Mesothelial cell of epicardium (in vitro differentiated cells): Measurements from ENCODE around the gene USP20. TPM values are rescaled to one million over a fixed set of nuclear protein-coding genes. Genes with fewer than 3 reads are reported as not detected.

Source experiments
- DNase-seq, 2 experiments: peaks; one replicate each; pipeline ENCODE4 v3.0.0; 2021; ENCODE audit warnings: low spot score in 2 of 2; ENCODE audit not compliant: unreplicated experiment in 2 of 2
- H3K27ac Mint-ChIP-seq: 2 replicates; pipeline ENCODE4 v1.8.0; 2021; ENCODE audit warnings: mixed read lengths
- H3K27me3 Mint-ChIP-seq: 2 replicates; pipeline ENCODE4 v1.8.0; 2021; ENCODE audit warnings: low read depth, mixed read lengths
- H3K36me3 Mint-ChIP-seq: 2 replicates; pipeline ENCODE4 v1.8.0; 2021; ENCODE audit warnings: mixed read lengths
- H3K4me1 Mint-ChIP-seq: 2 replicates; pipeline ENCODE4 v1.8.0; 2021; ENCODE audit warnings: mixed read lengths
- H3K4me3 Mint-ChIP-seq: 2 replicates; pipeline ENCODE4 v1.8.0; 2021; ENCODE audit warnings: mild to moderate bottlenecking, moderate library complexity, mixed read lengths
- H3K9me3 Mint-ChIP-seq: 2 replicates; pipeline ENCODE4 v1.8.0; 2021; ENCODE audit warnings: mixed read lengths
- CTCF ChIP-seq: fragments of 200-600 bp; sonication (generic); IDR thresholded peaks from one replicate; pipeline ENCODE4 v1.5.0; 2021; ENCODE audit warnings: antibody characterized with exemption; ENCODE audit not compliant: unreplicated experiment
- total RNA-seq: library from RNA; stranded (reverse); gene quantifications from 3 replicates; pipeline ENCODE4 v1.2.1, GENCODE V29; 2021

USP20 gene
- total RNA-seq, 1 donor from 2014 or later = 47.7 TPM

DNA sequence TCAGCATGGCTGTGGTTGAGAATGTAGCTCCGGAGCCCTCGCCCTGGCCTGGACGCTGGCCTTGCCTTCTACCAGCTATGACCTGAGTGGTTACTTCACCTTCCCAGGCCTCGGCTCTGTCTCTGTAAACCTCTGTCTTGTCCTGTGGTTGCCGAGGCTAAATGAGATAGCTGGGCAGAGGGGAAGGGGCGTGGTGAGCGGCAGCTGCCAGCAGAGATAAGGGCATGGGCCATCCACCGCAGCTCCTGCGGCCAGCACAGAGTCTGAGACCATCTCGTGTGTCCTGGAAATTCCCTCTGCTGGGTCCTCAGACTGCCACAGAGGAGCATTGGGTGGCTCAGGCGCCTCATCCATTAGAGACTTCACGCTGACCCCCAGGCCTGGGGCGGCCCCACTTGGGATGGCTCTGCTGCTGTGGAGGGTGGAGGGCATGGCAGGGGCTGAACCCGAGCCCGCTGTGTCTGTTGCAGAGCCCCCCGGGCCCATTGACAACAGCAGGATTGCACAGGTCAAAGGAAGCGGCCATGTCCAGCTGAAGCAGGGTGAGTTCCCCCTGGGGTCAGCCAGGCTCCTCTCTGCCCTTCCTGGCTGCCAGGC is 43.9 kb downstream of the USP20 start:
- H3K27me3 Mint-ChIP-seq = no peaks in the 10 kb centered on the region
- H3K36me3 Mint-ChIP-seq = peaks cover 16% of the 10 kb centered on the region
- H3K27ac Mint-ChIP-seq = no peak overlapping the region
- no peaks in the 10 kb centered on the region for H3K9me3 Mint-ChIP-seq
- no peak for DNase-seq
- H3K4me3 Mint-ChIP-seq = no peak overlapping the region
- no peak for TF ChIP-seq CTCF
- H3K4me1 Mint-ChIP-seq = peaks cover 3% of the 10 kb centered on the region

DNA sequence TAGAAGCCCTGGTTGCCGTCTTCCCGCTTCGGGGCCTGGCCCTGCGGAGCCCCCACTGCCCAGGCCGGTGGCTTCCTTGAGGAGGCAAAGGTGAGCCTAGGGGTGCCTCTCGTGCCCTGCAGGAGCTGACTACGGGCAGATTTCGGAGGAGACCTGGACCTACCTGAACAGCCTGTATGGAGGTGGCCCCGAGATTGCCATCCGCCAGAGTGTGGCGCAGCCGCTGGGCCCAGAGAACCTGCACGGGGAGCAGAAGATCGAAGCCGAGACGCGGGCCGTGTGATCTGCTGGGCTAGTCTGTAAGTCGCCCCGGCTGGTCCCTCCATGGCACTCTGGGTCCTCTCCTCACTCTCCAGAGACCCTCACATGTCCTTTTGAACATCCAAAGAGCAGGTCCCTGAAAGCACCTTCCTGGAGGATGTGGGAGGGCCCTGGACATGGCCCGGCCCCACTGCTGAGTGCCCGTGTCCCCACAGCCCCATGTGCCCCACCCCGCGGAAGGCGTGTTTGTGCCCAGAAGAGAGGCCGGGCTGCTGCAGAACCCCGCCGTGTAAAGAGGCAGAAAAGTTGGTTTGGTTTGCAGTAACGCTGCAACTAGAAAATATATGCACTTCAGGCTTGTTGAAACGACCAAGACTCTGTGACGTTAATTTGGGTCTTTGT is 44.9 kb downstream of the USP20 start:
- H3K9me3 Mint-ChIP-seq = no peaks in the 10 kb centered on the region
- peaks cover 12% of the 10 kb centered on the region for H3K4me1 Mint-ChIP-seq
- no peak overlapping the region for H3K4me3 Mint-ChIP-seq
- no peaks in the 10 kb centered on the region for H3K27me3 Mint-ChIP-seq
- H3K27ac Mint-ChIP-seq = no peak overlapping the region
- no peak for TF ChIP-seq CTCF
- no peak for DNase-seq
- H3K36me3 Mint-ChIP-seq = peaks cover 10% of the 10 kb centered on the region

GRCh38 chr9:129880654-129881546 is 45.6 kb downstream of the USP20 start:
- Mint-ChIP-seq H3K36me3 (peaks cover 10% of the 10 kb centered on the region), H3K27me3 (no peaks in the 10 kb centered on the region), H3K4me1 (peaks cover 18% of the 10 kb centered on the region), H3K27ac (no peak overlapping the region), H3K9me3 (no peaks in the 10 kb centered on the region), H3K4me3 (no peak overlapping the region)
- no peak for DNase-seq
- no peak for TF ChIP-seq CTCF

DNA sequence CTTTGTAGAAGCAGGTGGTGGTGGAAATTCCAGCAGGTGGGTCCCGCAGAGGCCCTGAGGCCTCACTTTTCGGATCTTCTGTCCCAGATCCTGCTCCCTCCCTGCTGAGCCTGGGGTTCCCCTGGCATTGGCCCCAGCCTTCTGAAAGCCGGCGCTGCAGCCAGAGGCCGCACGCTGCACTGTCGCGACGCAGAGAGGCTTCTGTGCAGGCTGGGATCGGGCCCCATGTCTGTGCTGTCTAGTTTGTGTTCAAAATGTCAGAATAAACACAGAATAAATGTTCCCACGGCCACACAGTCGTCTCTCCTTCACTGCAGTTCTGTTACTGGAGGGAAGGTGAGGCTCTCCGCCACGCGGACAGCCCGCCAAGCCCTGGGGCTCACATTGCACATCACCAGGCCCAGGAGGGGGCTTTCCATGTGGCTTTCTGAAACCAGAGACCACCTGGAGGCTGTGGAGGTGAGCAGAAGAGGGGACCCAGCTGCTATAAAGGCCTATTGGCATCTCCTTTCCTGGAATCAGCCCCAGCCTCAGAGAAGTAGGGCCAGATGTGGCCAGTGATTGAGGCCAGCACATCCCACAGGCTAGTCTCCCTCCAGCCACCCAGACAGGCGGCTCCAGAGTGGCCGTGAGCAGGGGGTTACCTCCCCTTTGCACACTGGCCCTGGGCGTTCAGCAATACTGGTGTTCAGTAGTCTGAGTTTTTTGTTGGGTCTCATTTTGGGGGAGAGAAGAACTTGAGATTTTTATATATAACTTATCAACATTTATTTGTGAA is 46.5 kb downstream of the USP20 start:
- H3K4me1 Mint-ChIP-seq = peaks cover 23% of the 10 kb centered on the region
- no peak for TF ChIP-seq CTCF
- no peak overlapping the region for H3K27ac Mint-ChIP-seq
- H3K4me3 Mint-ChIP-seq = no peak overlapping the region
- DNase-seq = no peak
- peaks cover 10% of the 10 kb centered on the region for H3K36me3 Mint-ChIP-seq
- no peaks in the 10 kb centered on the region for H3K27me3 Mint-ChIP-seq
- H3K9me3 Mint-ChIP-seq = no peaks in the 10 kb centered on the region

DNA sequence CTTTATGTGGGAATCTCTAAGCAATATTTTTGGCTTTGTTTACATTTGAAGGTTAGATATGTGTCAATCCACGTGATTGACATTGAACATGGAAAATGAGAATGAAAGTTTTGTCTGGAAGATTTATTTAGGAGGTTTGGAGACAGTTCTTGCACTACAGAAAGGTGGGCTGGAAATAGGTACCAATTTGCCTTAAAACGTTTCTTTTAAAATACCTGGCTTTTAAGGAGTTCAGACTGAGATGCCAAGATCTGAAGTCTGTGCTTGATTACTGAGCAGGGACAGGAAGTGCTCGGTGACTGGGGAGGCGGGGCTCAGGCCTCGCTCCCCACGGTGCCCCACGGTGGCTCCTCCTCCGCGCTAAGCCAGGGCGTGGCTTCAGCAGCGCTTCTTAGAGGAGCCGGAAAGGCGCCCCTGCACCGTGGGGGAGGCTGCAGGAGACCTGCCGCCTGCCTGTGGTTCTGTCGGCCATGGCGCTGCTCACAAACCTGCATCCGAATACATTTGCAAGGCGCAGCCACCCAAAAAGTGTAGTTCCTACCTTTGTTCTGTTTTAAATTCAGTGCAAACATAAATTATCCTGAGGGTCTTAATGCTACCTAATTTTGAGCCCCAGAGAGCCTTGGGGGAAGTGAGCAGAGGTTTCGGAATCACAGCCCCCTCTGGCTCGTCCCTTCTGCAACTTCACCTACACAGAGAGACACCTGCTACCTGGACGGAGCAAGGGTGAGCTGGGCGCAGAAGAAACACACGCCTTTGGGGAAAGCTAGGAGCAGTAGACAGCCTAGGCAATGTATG is 49.2 kb downstream of the USP20 start:
- Mint-ChIP-seq H3K27me3 (no peaks in the 10 kb centered on the region), H3K4me1 (peaks cover 35% of the 10 kb centered on the region)
- DNase-seq = peak; percentile 78 to 86

More for the DNA sequence above, 49.2 kb downstream of the USP20 start:
- TF ChIP-seq CTCF = no peak
- Mint-ChIP-seq H3K4me3 (peak overlapping the region; percentile 69), H3K27ac (peak overlapping the region; percentile 88), H3K9me3 (no peaks in the 10 kb centered on the region), H3K36me3 (peaks cover 8% of the 10 kb centered on the region)
